SK-N-MC (cell line): ENCODE measurements around the gene FAM149B1.

Experiments
- EZH2 ChIP-seq: fragments of 200-600 bp; sonication (generic); IDR thresholded peaks from one replicate; pipeline ENCODE4 v1.6.1; 2017; ENCODE audit warnings: antibody characterized with exemption
- FOXP2 ChIP-seq: optimal IDR thresholded peaks from 2 replicates; pipeline ENCODE3; 2011; ENCODE audit warnings: mild to moderate bottlenecking, moderate library complexity; ENCODE audit not compliant: insufficient read depth; ENCODE audit errors: extremely low read length, control extremely low read depth
- POLR2AphosphoS5 ChIP-seq: IDR thresholded peaks from 2 replicates; pipeline ENCODE4 v1.6.1; 2012; ENCODE audit warnings: mild to moderate bottlenecking, low read depth, low read length, borderline replicate concordance

DNA sequence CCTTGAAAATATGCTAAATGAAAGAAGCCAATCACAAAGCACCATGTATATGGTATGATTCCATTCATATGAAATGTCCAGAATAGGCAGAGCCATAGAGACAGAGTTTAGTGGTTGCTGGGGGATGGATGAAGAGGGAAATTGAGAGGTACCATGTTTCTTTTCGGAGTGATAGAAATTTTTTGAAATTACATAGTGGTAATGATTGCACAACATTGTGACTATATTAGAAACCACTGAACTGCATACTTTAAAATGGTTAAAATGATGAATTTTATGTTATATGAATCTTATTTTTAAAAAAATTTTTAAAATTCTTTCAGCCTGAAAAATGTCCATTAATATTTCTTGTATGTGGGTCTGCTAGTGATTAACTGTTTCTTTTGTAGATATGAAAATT lies 53.1 kb downstream of the FAM149B1 start:
- no peak for TF ChIP-seq EZH2
- no peak for TF ChIP-seq POLR2AphosphoS5
- TF ChIP-seq FOXP2: no peak
